Endothelial cell of umbilical vein (primary cell): ENCODE data around the gene MRGPRG. TPM values are rescaled to one million over a fixed set of nuclear protein-coding genes. Genes with fewer than 3 reads are reported as not detected.

Experiments used
- BruUV-seq: library from RNA; stranded (reverse); fragments of 400-500 nt; replicated peaks from 2 replicates; lab custom pipeline; 2021; lab: Mats Ljungman, UMichigan
- CTCF ChIA-PET: fragments of 300-600, 350-600 bp; sonication (Branson Sonifier 250); formaldehyde crosslinking; loops from one replicate; lab custom pipeline; 2021; ENCODE audit warnings: antibody characterized with exemption, inconsistent platforms; lab: Charles Lee
- POLR2A ChIA-PET: fragments of 300-600, 350-600 bp; sonication (Branson Sonifier 250); formaldehyde crosslinking; loops from one replicate; lab custom pipeline; 2021; ENCODE audit warnings: antibody characterized with exemption, inconsistent platforms; lab: Charles Lee
- DNase-seq: peaks from one replicate; pipeline ENCODE4 v3.0.0-alpha.2; 2011; ENCODE audit warnings: low read depth, low spot score
- FAIRE-seq: peaks from 2 replicates; lab custom pipeline; 2011; peaks lifted over from hg19 to GRCh38; lab: Jason Lieb, UNC
- H2AFZ ChIP-seq: 2 replicates; pipeline ENCODE4 v1.6.0; 2012; ENCODE audit warnings: low read depth, low read length, control low read depth, inconsistent platforms
- H3K27ac ChIP-seq: 2 replicates; pipeline ENCODE4 v1.5.1; 2011; ENCODE audit warnings: low read depth, mild to moderate bottlenecking, control low read depth, low read length, moderate library complexity; ENCODE audit not compliant: insufficient read depth
- H3K27me3 ChIP-seq, 2 experiments: 2 replicates each; pipeline versions ENCODE4 v1.6.0 to v1.6.1; 2011; ENCODE audit warnings: low read length in 2 of 2, mixed read lengths in 1 of 2; ENCODE audit not compliant: control insufficient read depth in 2 of 2, insufficient read depth in 2 of 2
- H3K36me3 ChIP-seq, 2 experiments: 2 replicates in 1 of 2; 3 replicates in 1 of 2; pipeline ENCODE4 v1.5.1; 2011; ENCODE audit warnings: low read length in 2 of 2, mild to moderate bottlenecking in 1 of 2, moderate library complexity in 1 of 2; ENCODE audit not compliant: control insufficient read depth in 2 of 2, insufficient read depth in 2 of 2; ENCODE audit errors: extremely low read depth in 1 of 2
- H3K4me1 ChIP-seq: 3 replicates; pipeline ENCODE4 v1.5.1; 2011; ENCODE audit warnings: mild to moderate bottlenecking, low read length; ENCODE audit not compliant: control insufficient read depth, insufficient read depth; ENCODE audit errors: extremely low read depth
- H3K4me2 ChIP-seq: 2 replicates; pipeline ENCODE4 v1.6.1; 2011; ENCODE audit warnings: low read length, control low read depth, mixed read lengths; ENCODE audit not compliant: insufficient read depth
- H3K4me3 ChIP-seq, 3 experiments: fragments of 200-600 bp in 1 of 3; sonication (generic), shearing (Covaris generic) in 1 of 3; replicated peaks in 1 of 3; 2 replicates each; pipeline ENCODE4 v1.5.1; 2011 to 2016; ENCODE audit warnings: control low read depth in 3 of 3, low read length in 3 of 3, mild to moderate bottlenecking in 2 of 3, inconsistent platforms in 1 of 3, low read depth in 1 of 3, moderate library complexity in 1 of 3; ENCODE audit not compliant: insufficient read depth in 1 of 3
- H3K79me2 ChIP-seq: 2 replicates; pipeline ENCODE4 v1.6.0; 2012; ENCODE audit warnings: low read length, inconsistent platforms; ENCODE audit not compliant: control insufficient read depth, insufficient read depth
- H3K9ac ChIP-seq: replicated peaks from 2 replicates; pipeline ENCODE3; 2011; ENCODE audit warnings: low read length, control low read depth; ENCODE audit not compliant: insufficient read depth; ENCODE audit errors: extremely low read depth
- H3K9me1 ChIP-seq: replicated peaks from 3 replicates; pipeline ENCODE4 v1.6.0; 2011; ENCODE audit warnings: mild to moderate bottlenecking, low read length; ENCODE audit not compliant: control insufficient read depth, insufficient read depth; ENCODE audit errors: extremely low read depth
- H3K9me3 ChIP-seq: replicated peaks from 2 replicates; pipeline ENCODE4 v1.5.1; 2012; ENCODE audit warnings: low read length, inconsistent platforms; ENCODE audit not compliant: control insufficient read depth, insufficient read depth
- H4K20me1 ChIP-seq: replicated peaks from 2 replicates; pipeline ENCODE3; 2011; ENCODE audit warnings: mild to moderate bottlenecking, low read length; ENCODE audit not compliant: control insufficient read depth, insufficient read depth; ENCODE audit errors: extremely low read depth
- CTCF ChIP-seq, 2 donors: IDR thresholded peaks; 1 replicate in 1 of 2; 2 replicates in 1 of 2; pipeline ENCODE4 v1.5.1; 2011; ENCODE audit warnings: low read length in 2 of 2, mild to moderate bottlenecking in 2 of 2, moderate library complexity in 2 of 2, control low read depth in 1 of 2, inconsistent platforms in 1 of 2, low read depth in 1 of 2; ENCODE audit not compliant: insufficient read depth in 1 of 2; ENCODE audit errors: extremely low read depth in 1 of 2
- EZH2 ChIP-seq: IDR thresholded peaks from 2 replicates; pipeline ENCODE4 v1.6.1; 2012; ENCODE audit warnings: borderline replicate concordance, low read depth, mild to moderate bottlenecking, moderate library complexity, low read length, inconsistent platforms; ENCODE audit not compliant: severe bottlenecking
- FOS ChIP-seq: IDR thresholded peaks from 2 replicates; pipeline ENCODE4 v1.6.1; 2011; ENCODE audit warnings: mild to moderate bottlenecking, low read length, moderate library complexity, borderline replicate concordance; ENCODE audit not compliant: insufficient read depth
- GATA2 ChIP-seq: IDR thresholded peaks from 2 replicates; pipeline ENCODE4 v1.7.0; 2011; ENCODE audit warnings: low read depth, mild to moderate bottlenecking, moderate library complexity, mixed read lengths, low read length; ENCODE audit not compliant: insufficient read length, insufficient read depth
- JUN ChIP-seq: IDR thresholded peaks from 2 replicates; pipeline ENCODE4 v1.6.1; 2011; ENCODE audit warnings: borderline replicate concordance, low read depth; ENCODE audit not compliant: insufficient read length, insufficient read depth
- MAX ChIP-seq: IDR thresholded peaks from 2 replicates; pipeline ENCODE4 v1.6.1; 2011; ENCODE audit not compliant: insufficient read depth, insufficient read length
- MYC ChIP-seq: IDR thresholded peaks from one replicate; pipeline ENCODE4 v1.6.1; 2011; ENCODE audit warnings: mild to moderate bottlenecking, low read depth, low read length
- POLR2A ChIP-seq: IDR thresholded peaks from 2 replicates; pipeline ENCODE4 v1.6.1; 2012; ENCODE audit warnings: low read depth, mild to moderate bottlenecking, control low read depth, low read length
- POLR2AphosphoS5 ChIP-seq: IDR thresholded peaks from 2 replicates; pipeline ENCODE4 v1.6.1; 2012; ENCODE audit warnings: low read depth, mild to moderate bottlenecking, control low read depth, low read length, moderate library complexity; ENCODE audit not compliant: insufficient read depth
- dilution Hi-C: fragments of 300-500 bp; cut with MboI; formaldehyde crosslinking; loops from one replicate; pipeline ENCODE4 v1.15.0; 2019; ENCODE audit warnings: low sequenced_read_pairs; ENCODE audit not compliant: extremely low pct_ligation_motif_present
- intact Hi-C: fragments of 100-400 bp; cut with micrococcal nuclease; formaldehyde crosslinking; loops from one replicate; pipeline ENCODE4 v1.10.0; 2022
- polyA plus RNA-seq, 4 experiments: library from polyadenylated mRNA; depleted of rRNA in 3 of 4; stranded (reverse) in 3 of 4; unstranded in 1 of 4; fragments of >200 nt; gene quantifications; 2 replicates each; pipeline versions ENCODE4 v1.2.1 to v1.2.3, GENCODE V29; 2011 to 2012; ENCODE audit warnings: missing spikeins in 1 of 4
- total RNA-seq: library from RNA; stranded (reverse); gene quantifications from 2 replicates; pipeline ENCODE4 v1.2.3, GENCODE V29; 2021

MRGPRG gene
- total and polyA plus RNA-seq, 2 donors (not counting 3 experiments of a cell fraction or from before 2014, with no cell fraction given), result not detected

GRCh38 chr11:3202305-3202704 lies 16.3 kb downstream of the MRGPRG start:
- DNase-seq, result no peak
- POLR2A ChIA-PET, result no interaction called here
- Histone ChIP-seq H3K27ac (no peak overlapping the region), H3K36me3 (no peaks in the 10 kb centered on the region), H3K4me3 (no peak overlapping the region), H3K27me3 (peaks cover 8 to 16% of the 10 kb centered on the region in 2 experiments), H3K9me3 (no peaks in the 10 kb centered on the region), H3K4me2 (no peak overlapping the region), H3K9me1 (no peaks in the 10 kb centered on the region), H2AFZ (no peak overlapping the region), H3K9ac (no peak overlapping the region), H3K4me1 (no peaks in the 10 kb centered on the region), H4K20me1 (no peaks in the 10 kb centered on the region), H3K79me2 (no peaks in the 10 kb centered on the region)
- BruUV-seq, result no TSS peak
- TF ChIP-seq POLR2A (no peak), JUN (no peak), MAX (no peak), MYC (no peak), CTCF (IDR thresholded peaks at IDR 0.05; ENCODE audit: extremely low read depth in 1 of 2, insufficient read depth in 1 of 2, low read depth in 1 of 2, low read length in 2 of 2) (no peak), EZH2 (no peak), GATA2 (no peak), FOS (no peak), POLR2AphosphoS5 (no peak)
- dilution Hi-C loops (no loop called here), intact Hi-C loops (no loop called here)
- CTCF ChIA-PET, result no interaction called here
- FAIRE-seq, result no peak
